Activated naive CD8-positive, alpha-beta T cell treated with anti-CD3 and anti-CD28 coated beads for 36 hours (primary cell): ENCODE measurements around the gene CD22. TPM values are rescaled to one million over a fixed set of nuclear protein-coding genes. Genes with fewer than 3 reads are reported as not detected.
"Not testable (repeated sequence)": the region's sequence is repeated elsewhere in the genome, so short reads cannot be mapped to it uniquely, and the experiment has no call there.

Experiments
- DNase-seq: peaks from one replicate; pipeline ENCODE4 v3.0.0; 2021
- H3K27ac Mint-ChIP-seq: one replicate; pipeline ENCODE4 v1.8.0; 2022; ENCODE audit warnings: mild to moderate bottlenecking, moderate library complexity, mixed read lengths
- H3K27me3 Mint-ChIP-seq: one replicate; pipeline ENCODE4 v1.8.0; 2022; ENCODE audit warnings: mild to moderate bottlenecking, mixed read lengths
- H3K36me3 Mint-ChIP-seq: one replicate; pipeline ENCODE4 v1.8.0; 2021; ENCODE audit warnings: mild to moderate bottlenecking, mixed read lengths
- H3K4me1 Mint-ChIP-seq: one replicate; pipeline ENCODE4 v1.8.0; 2021; ENCODE audit warnings: mixed read lengths
- H3K4me3 Mint-ChIP-seq: one replicate; pipeline ENCODE4 v1.8.0; 2022; ENCODE audit warnings: mild to moderate bottlenecking, moderate library complexity, mixed read lengths
- H3K9me3 Mint-ChIP-seq: one replicate; pipeline ENCODE4 v1.8.0; 2022; ENCODE audit warnings: mixed read lengths
- total RNA-seq, 2 experiments: library from RNA; stranded (reverse); gene quantifications; one replicate each; pipeline ENCODE4 v1.2.3, GENCODE V29; 2021

The CD22 gene
- total RNA-seq, 2 experiments from 2014 or later: 3.0 to 3.2 TPM

GRCh38 chr19:35363711-35364425 lies 34.9 kb downstream of the CD22 start:
- no peaks in the 10 kb centered on the region for H3K4me1 Mint-ChIP-seq
- H3K4me3 Mint-ChIP-seq: no peak overlapping the region
- peaks cover 24% of the 10 kb centered on the region for H3K27me3 Mint-ChIP-seq
- H3K9me3 Mint-ChIP-seq: no peaks in the 10 kb centered on the region
- DNase-seq: no peak
- no peak overlapping the region for H3K27ac Mint-ChIP-seq
- no peaks in the 10 kb centered on the region for H3K36me3 Mint-ChIP-seq

DNA sequence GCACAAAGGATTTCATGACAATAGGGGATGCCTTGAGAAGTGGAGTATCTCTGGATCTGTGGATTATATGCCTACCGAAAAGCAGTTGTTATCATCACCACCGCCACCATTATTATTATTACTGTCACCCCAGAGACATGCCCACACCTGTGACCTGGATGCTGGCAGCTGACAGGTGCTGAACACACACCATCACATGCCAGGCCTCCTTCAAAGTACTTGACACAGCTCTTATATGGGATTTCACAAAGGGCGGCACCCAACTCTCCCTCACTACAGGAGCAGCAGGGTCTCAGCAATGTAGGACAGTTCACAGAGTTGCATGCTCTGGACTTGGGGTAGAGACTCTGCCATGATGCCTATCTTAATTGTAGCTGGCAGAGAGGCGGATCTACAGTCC lies 36.3 kb downstream of the CD22 start:
- no peak for DNase-seq
- Mint-ChIP-seq H3K27me3 (peaks cover 24% of the 10 kb centered on the region), H3K36me3 (no peaks in the 10 kb centered on the region), H3K9me3 (no peaks in the 10 kb centered on the region), H3K4me3 (no peak overlapping the region), H3K4me1 (no peaks in the 10 kb centered on the region), H3K27ac (no peak overlapping the region)

DNA sequence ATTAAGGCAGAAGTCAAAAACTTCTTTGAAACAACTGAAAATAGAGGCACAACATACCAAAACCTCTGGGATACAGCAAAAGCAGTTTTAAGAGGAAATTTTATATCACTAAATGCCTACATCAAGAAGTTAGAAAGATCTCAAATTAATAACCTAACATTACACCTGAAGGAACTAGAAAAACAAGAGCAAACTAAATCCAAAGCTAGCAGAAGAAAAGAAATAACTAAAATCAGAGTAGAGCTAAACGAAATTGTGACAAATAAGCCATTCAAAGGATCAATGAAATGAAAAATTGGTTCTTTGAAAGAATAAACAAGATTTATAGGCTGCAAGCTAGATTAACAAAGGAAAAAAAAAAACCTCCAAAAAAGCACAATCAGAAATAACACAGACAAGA lies 39.4 kb downstream of the CD22 start:
- DNase-seq: no peak
- Mint-ChIP-seq H3K36me3 (no peaks in the 10 kb centered on the region), H3K27me3 (peaks cover 24% of the 10 kb centered on the region), H3K4me1 (no peaks in the 10 kb centered on the region), H3K4me3 (no peak overlapping the region), H3K27ac (no peak overlapping the region), H3K9me3 (no peaks in the 10 kb centered on the region)

DNA sequence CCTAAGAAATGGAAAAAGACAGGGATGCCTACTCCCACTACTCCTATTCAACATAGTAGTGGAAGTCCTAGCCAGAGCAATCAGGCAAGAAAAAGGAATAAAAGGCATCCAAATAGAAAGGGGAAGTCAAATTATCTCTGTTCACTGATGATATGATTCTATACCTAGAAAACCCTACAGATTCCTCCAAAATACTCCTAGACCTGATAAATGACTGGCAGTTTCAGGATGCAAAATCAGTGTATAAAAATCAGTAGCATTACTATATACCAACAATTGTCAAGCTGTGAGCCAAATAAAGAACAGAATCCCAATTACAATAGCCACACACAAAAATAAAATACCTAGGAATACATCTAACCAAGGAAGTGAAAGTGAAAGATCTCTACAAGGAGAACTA lies 40.5 kb downstream of the CD22 start:
- no peaks in the 10 kb centered on the region for H3K9me3 Mint-ChIP-seq
- H3K27me3 Mint-ChIP-seq: peaks cover 24% of the 10 kb centered on the region
- H3K4me1 Mint-ChIP-seq: no peaks in the 10 kb centered on the region
- H3K4me3 Mint-ChIP-seq: no peak overlapping the region
- no peak for DNase-seq
- H3K36me3 Mint-ChIP-seq: no peaks in the 10 kb centered on the region
- no peak overlapping the region for H3K27ac Mint-ChIP-seq

DNA sequence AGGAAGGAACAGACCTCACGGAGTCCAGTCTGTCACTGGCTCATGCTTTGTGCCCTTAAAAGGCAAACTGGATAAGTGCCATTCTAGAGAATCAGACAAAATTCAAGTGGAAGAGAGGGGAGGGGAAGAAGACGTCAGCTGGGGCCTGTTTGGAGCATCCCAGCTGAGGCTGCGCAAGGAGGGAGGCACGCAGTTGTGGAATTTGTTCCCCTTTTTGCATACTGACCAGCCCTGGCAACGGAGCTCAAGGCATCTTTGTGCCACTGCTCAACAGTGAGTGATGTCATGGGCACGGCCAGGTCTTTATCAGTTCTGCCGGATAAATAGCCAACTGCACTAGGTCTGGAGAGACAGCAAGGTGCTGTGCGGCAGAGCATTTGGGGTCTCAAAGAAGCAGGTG lies 41.7 kb downstream of the CD22 start, which contains the start of gene GPR42:
Gene GPR42, plus strand, starts transcription at position 347 of the 400 bp plus-strand sequence. CDS start 292 bp downstream, outside the sequence.
- H3K4me1 Mint-ChIP-seq: peaks cover 2% of the 10 kb centered on the region
- H3K9me3 Mint-ChIP-seq: no peaks in the 10 kb centered on the region
- H3K27me3 Mint-ChIP-seq: peaks cover 26% of the 10 kb centered on the region
- no peaks in the 10 kb centered on the region for H3K36me3 Mint-ChIP-seq
- H3K4me3 Mint-ChIP-seq: no peak within 1 kb of the TSS
- H3K27ac Mint-ChIP-seq: no peak within 1 kb of the TSS
- no peak for DNase-seq

DNA sequence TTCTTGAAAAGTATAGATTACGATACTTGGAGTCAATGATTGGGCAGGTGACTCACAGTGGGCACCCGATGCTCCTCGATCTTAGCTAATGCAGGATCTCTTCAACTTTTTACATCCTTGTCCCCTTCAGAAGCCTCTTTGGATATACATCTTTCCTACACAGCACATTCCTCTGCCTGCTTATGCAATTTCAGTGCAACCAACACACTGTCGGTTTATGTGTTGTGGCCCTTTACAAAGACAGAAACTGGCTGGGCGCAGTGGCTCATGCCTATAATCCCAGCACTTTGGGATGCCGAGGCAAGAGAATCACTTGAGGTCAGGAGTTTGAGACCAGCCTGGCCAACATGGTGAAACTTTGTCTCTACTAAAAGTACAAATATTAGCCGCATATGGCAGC lies 44.5 kb downstream of the CD22 start:
- peaks cover 2% of the 10 kb centered on the region for H3K4me1 Mint-ChIP-seq
- no peak overlapping the region for H3K27ac Mint-ChIP-seq
- H3K27me3 Mint-ChIP-seq: peaks cover 10% of the 10 kb centered on the region
- H3K4me3 Mint-ChIP-seq: no peak overlapping the region
- H3K9me3 Mint-ChIP-seq: no peaks in the 10 kb centered on the region
- no peak for DNase-seq
- H3K36me3 Mint-ChIP-seq: no peaks in the 10 kb centered on the region

DNA sequence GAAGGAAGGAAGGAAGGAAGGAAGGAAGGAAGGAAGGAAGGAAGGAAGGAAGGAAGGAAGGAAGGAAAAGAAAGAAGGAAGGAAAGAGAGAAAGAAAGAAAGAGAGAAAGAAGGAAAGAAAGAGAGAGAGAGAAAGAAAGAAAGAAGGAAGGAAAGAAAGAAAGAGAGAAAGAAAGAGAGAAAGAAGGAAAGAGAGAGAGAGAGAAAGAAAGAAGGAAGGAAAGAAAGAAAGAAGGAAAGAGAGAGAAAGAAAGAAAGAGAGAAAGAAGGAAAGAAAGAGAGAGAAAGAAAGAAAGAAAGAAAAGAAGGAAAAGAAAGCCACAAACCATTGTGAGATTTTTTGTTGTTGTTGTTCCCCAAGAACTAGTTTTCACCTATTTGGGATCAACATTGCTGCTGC lies 45.0 kb downstream of the CD22 start:
- not testable (repeated sequence) for H3K27me3 Mint-ChIP-seq, H3K36me3 Mint-ChIP-seq, H3K4me1 Mint-ChIP-seq, H3K4me3 Mint-ChIP-seq, H3K27ac Mint-ChIP-seq, H3K9me3 Mint-ChIP-seq, DNase-seq

- H3K4me3 Mint-ChIP-seq: no peak overlapping the region
- H3K27ac Mint-ChIP-seq: no peak overlapping the region
- no peaks in the 10 kb centered on the region for H3K9me3 Mint-ChIP-seq
- H3K4me1 Mint-ChIP-seq: peaks cover 2% of the 10 kb centered on the region
- peaks cover 7% of the 10 kb centered on the region for H3K27me3 Mint-ChIP-seq
- no peaks in the 10 kb centered on the region for H3K36me3 Mint-ChIP-seq
- DNase-seq: no peak
Observed at GRCh38 chr19:35375505-35376307, 46.7 kb downstream of the CD22 start.

DNA sequence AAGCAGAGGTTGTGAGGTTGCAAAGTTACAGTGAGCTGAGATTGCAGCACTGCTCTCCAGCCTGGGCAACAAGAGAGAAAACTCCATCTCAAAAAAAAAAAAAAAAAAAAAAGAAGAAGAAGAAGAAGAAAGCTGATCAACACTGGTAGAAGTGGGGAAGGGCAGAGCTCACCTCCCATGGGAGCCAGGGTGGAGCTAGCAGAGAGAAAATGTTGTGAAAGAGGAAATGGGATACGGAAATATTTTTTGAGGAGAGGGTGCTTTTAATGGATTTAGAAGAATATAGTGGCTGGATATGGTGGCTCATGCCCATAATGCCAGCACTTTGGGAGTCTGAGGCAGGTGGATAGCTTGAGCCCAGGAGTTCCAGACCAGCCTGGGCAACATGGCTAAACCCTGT lies 48.7 kb downstream of the CD22 start:
- H3K27me3 Mint-ChIP-seq: peaks cover 11% of the 10 kb centered on the region
- no peak overlapping the region for H3K27ac Mint-ChIP-seq
- no peaks in the 10 kb centered on the region for H3K36me3 Mint-ChIP-seq
- peaks cover 2% of the 10 kb centered on the region for H3K4me1 Mint-ChIP-seq
- no peak overlapping the region for H3K4me3 Mint-ChIP-seq
- DNase-seq: no peak
- H3K9me3 Mint-ChIP-seq: no peaks in the 10 kb centered on the region

- DNase-seq: no peak
- H3K27ac Mint-ChIP-seq: no peak overlapping the region
- H3K4me1 Mint-ChIP-seq: peaks cover 2% of the 10 kb centered on the region
- no peak overlapping the region for H3K4me3 Mint-ChIP-seq
- no peaks in the 10 kb centered on the region for H3K9me3 Mint-ChIP-seq
- H3K36me3 Mint-ChIP-seq: no peaks in the 10 kb centered on the region
- H3K27me3 Mint-ChIP-seq: peaks cover 11% of the 10 kb centered on the region
Observed at GRCh38 chr19:35378356-35378755, 49.4 kb downstream of the CD22 start.

DNA sequence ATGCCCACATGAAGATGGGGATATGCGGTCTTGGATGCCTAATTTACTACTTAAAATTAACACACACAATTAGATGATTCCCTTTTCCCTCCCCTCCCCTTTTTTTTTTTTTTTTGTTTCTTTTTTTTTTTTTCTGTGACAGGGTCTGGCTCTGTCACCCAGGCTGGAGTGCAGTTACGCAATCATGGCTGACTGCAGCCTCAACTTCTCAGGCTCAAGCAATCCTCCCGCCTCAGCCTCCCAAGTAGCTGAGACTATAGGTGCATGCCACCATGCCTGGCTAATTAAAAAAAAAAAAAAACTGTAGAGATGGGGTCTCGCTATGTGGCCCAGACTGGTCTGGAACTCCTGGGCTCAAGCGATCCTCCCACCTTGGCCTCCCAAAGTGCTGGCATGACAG lies 50.6 kb downstream of the CD22 start:
- not testable (repeated sequence) for DNase-seq, H3K36me3 Mint-ChIP-seq, H3K27ac Mint-ChIP-seq, H3K4me3 Mint-ChIP-seq, H3K4me1 Mint-ChIP-seq, H3K9me3 Mint-ChIP-seq
- peaks cover 17% of the 10 kb centered on the region for H3K27me3 Mint-ChIP-seq

GRCh38 chr19:35379992-35380391 lies 51.0 kb downstream of the CD22 start:
- Mint-ChIP-seq H3K4me3 (no peak overlapping the region), H3K27me3 (peaks cover 16% of the 10 kb centered on the region), H3K4me1 (no peaks in the 10 kb centered on the region), H3K36me3 (no peaks in the 10 kb centered on the region), H3K27ac (no peak overlapping the region), H3K9me3 (no peaks in the 10 kb centered on the region)
- no peak for DNase-seq

DNA sequence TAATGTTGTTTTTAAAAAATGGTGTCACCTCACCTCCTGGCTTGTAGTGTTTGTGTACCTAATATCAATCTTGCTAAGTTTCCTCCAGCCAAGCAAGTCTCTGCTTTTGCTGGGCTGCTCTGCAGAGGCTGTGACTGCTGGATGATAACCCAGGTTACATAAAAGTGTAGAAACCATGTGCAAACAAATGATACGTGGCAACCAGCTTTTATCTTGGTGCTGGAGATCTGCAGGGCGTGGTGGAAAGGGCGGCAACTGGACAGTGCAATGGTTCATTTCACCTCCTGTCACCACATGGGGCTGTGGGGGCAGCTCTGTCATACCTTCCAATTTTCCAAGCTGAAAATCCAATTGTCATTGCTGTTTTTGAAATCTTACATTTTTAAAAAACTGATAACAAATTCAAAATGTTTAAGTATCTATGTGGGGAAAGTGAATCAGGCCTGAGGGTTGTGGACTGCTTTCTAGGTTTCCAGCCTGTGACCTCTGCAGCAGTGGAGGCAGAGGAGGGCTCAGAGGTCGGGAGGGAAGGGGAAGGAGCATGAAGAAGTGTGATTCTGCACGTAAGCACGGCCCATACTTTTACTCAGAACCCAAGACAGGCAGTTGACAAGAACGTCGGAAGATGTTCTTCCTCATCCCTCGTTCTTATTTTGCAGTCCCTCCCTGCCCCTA lies 51.6 kb downstream of the CD22 start:
- H3K27me3 Mint-ChIP-seq: peaks cover 10% of the 10 kb centered on the region

GRCh38 chr19:35381318-35381717 lies 52.3 kb downstream of the CD22 start:
- H3K4me1 Mint-ChIP-seq: no peaks in the 10 kb centered on the region
- DNase-seq: no peak
- H3K27ac Mint-ChIP-seq: no peak overlapping the region
- peaks cover under 1% of the 10 kb centered on the region for H3K36me3 Mint-ChIP-seq
- H3K4me3 Mint-ChIP-seq: no peak overlapping the region
- H3K9me3 Mint-ChIP-seq: peaks cover under 1% of the 10 kb centered on the region
- peaks cover 10% of the 10 kb centered on the region for H3K27me3 Mint-ChIP-seq

More for the DNA sequence above, 51.6 kb downstream of the CD22 start:
- DNase-seq: no peak
- no peak overlapping the region for H3K4me3 Mint-ChIP-seq
- H3K4me1 Mint-ChIP-seq: no peaks in the 10 kb centered on the region
- no peaks in the 10 kb centered on the region for H3K9me3 Mint-ChIP-seq
- no peaks in the 10 kb centered on the region for H3K36me3 Mint-ChIP-seq
- H3K27ac Mint-ChIP-seq: no peak overlapping the region

GRCh38 chr19:35381926-35382325 lies 52.9 kb downstream of the CD22 start:
- Mint-ChIP-seq H3K27ac (no peak overlapping the region), H3K4me3 (no peak overlapping the region), H3K4me1 (no peaks in the 10 kb centered on the region), H3K9me3 (peaks cover 3% of the 10 kb centered on the region), H3K36me3 (peaks cover 3% of the 10 kb centered on the region), H3K27me3 (peaks cover 13% of the 10 kb centered on the region)
- DNase-seq: no peak
